ENCODE measurements around the gene PPA2. TPM values are rescaled to one million over a fixed set of nuclear protein-coding genes. Genes with fewer than 3 reads are reported as not detected.

Gene PPA2
- total and polyA plus RNA-seq, 2 donors (not counting 1 experiment from before 2014, with no cell fraction given), result 26.9 to 51.5 TPM

- H4K20me1 ChIP-seq (ENCODE audit: control insufficient read depth, insufficient read depth, low read length, poor library complexity, severe bottlenecking), result no peaks in the 10 kb centered on the region
- POLR2A ChIA-PET, result no interaction called here
- DNase-seq, result no peak
These were observed 117.7 kb downstream of the PPA2 start for GRCh38 chr4:105356194-105356593.

DNA sequence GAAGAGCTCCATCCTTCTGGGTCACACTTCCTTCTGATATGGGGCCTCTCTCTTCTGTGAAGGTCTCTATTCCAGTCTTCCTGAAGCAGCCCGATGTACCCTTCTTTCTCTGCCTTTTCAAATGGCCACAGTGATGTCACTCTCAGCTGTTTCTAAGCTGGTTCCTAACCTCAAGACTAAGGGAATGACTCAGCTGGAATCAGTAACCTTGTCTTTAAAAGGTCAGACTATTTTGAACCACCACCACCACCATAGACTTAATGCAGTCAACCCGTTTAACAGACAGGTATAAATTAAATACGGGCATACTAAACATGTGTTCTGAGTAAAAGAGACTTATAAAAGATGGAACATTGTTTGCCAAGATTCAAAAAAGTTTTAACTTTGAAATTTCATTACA is 121.0 kb downstream of the PPA2 start:
- CTCF ChIA-PET, result no interaction called here
- H3K4me3 Mint-ChIP-seq, result no peak overlapping the region
- no peak for TF ChIP-seq EZH2 (IDR thresholded peaks at IDR 0.05; ENCODE audit: borderline replicate concordance, insufficient read depth, low read depth, low read length, poor library complexity, severe bottlenecking)
- TF ChIP-seq, protein P1, sequence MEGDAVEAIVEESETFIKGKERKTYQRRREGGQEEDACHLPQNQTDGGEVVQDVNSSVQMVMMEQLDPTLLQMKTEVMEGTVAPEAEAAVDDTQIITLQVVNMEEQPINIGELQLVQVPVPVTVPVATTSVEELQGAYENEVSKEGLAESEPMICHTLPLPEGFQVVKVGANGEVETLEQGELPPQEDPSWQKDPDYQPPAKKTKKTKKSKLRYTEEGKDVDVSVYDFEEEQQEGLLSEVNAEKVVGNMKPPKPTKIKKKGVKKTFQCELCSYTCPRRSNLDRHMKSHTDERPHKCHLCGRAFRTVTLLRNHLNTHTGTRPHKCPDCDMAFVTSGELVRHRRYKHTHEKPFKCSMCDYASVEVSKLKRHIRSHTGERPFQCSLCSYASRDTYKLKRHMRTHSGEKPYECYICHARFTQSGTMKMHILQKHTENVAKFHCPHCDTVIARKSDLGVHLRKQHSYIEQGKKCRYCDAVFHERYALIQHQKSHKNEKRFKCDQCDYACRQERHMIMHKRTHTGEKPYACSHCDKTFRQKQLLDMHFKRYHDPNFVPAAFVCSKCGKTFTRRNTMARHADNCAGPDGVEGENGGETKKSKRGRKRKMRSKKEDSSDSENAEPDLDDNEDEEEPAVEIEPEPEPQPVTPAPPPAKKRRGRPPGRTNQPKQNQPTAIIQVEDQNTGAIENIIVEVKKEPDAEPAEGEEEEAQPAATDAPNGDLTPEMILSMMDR (IDR thresholded peaks at IDR 0.05), result no peak
- Histone ChIP-seq H3K27me3 (replicated peaks in 1 of 4; ENCODE audit: control extremely low read depth in 1 of 4, control insufficient read depth in 3 of 4, insufficient read depth in 4 of 4, low read length in 3 of 4) (no peaks in the 10 kb centered on the region), H4K20me1 (ENCODE audit: control insufficient read depth, insufficient read depth, low read length, poor library complexity, severe bottlenecking) (no peaks in the 10 kb centered on the region), H3K4me3 (ENCODE audit: control extremely low read depth in 1 of 5, extremely low read depth in 1 of 5, insufficient read depth in 1 of 5, low read depth in 2 of 5, low read length in 4 of 5) (no peak overlapping the region), H3K9ac (ENCODE audit: low read length) (no peak overlapping the region), H3K79me2 (ENCODE audit: control insufficient read depth, insufficient read depth, low read length) (no peaks in the 10 kb centered on the region), H3K4me2 (replicated peaks; ENCODE audit: low read depth, low read length, poor library complexity, severe bottlenecking) (no peak overlapping the region), H2AFZ (ENCODE audit: insufficient read depth, low read depth, low read length, poor library complexity, severe bottlenecking) (no peak overlapping the region), H3K27ac (ENCODE audit: low read length in 2 of 2) (no peak overlapping the region), H3K9me3 (ENCODE audit: control extremely low read depth in 1 of 3, control insufficient read depth in 2 of 3, insufficient read depth in 1 of 3, low read length in 2 of 3) (no peaks in the 10 kb centered on the region), H3K36me3 (replicated peaks in 1 of 2; ENCODE audit: control extremely low read depth in 1 of 2, control insufficient read depth in 1 of 2, extremely low read depth in 1 of 2, insufficient read depth in 2 of 2, low read length in 1 of 2) (peaks cover 0 to 3% of the 10 kb centered on the region in 2 experiments), H3K4me1 (ENCODE audit: control insufficient read depth in 2 of 2, insufficient read depth in 2 of 2, low read length in 2 of 2) (no peaks in the 10 kb centered on the region)
- POLR2A ChIA-PET, result no interaction called here
- H3K9me3 Mint-ChIP-seq (ENCODE audit: insufficient read depth), result peaks cover 2% of the 10 kb centered on the region
- H3K4me1 Mint-ChIP-seq, result peaks cover 8% of the 10 kb centered on the region
- ATAC-seq (ENCODE audit: low read depth), result no peak
- no peak for DNase-seq
- H3K27ac Mint-ChIP-seq, result no peak overlapping the region
- intact Hi-C loops (cut with micrococcal nuclease), result no loop called here
- WGBS (ENCODE audit: insufficient coverage), result no CpG with 5 or more reads among the region's 3 CpGs
- H3K27me3 Mint-ChIP-seq, result no peaks in the 10 kb centered on the region

More at GRCh38 chr4:105356194-105356593, 117.7 kb downstream of the PPA2 start:
- ATAC-seq (ENCODE audit: low read depth), result no peak
- Mint-ChIP-seq H3K27me3 (no peaks in the 10 kb centered on the region), H3K9me3 (ENCODE audit: insufficient read depth) (peaks cover 5% of the 10 kb centered on the region), H3K4me1 (peaks cover under 1% of the 10 kb centered on the region), H3K27ac (no peak overlapping the region), H3K4me3 (no peak overlapping the region)
- peaks cover 0 to 3% of the 10 kb centered on the region in 2 experiments for H3K36me3 ChIP-seq (replicated peaks in 1 of 2; ENCODE audit: control extremely low read depth in 1 of 2, control insufficient read depth in 1 of 2, extremely low read depth in 1 of 2, insufficient read depth in 2 of 2, low read length in 1 of 2)
- no peak overlapping the region for H3K27ac ChIP-seq (ENCODE audit: low read length in 2 of 2)
- H2AFZ ChIP-seq (ENCODE audit: insufficient read depth, low read depth, low read length, poor library complexity, severe bottlenecking), result no peak overlapping the region
- H3K27me3 ChIP-seq (replicated peaks in 1 of 4; ENCODE audit: control extremely low read depth in 1 of 4, control insufficient read depth in 3 of 4, insufficient read depth in 4 of 4, low read length in 3 of 4), result no peaks in the 10 kb centered on the region
- H3K4me3 ChIP-seq (ENCODE audit: control extremely low read depth in 1 of 5, extremely low read depth in 1 of 5, insufficient read depth in 1 of 5, low read depth in 2 of 5, low read length in 4 of 5), result no peak overlapping the region
- no peak overlapping the region for H3K4me2 ChIP-seq (replicated peaks; ENCODE audit: low read depth, low read length, poor library complexity, severe bottlenecking)
- H3K4me1 ChIP-seq (ENCODE audit: control insufficient read depth in 2 of 2, insufficient read depth in 2 of 2, low read length in 2 of 2), result no peaks in the 10 kb centered on the region
- TF ChIP-seq, protein P1 (IDR thresholded peaks at IDR 0.05), result no peak
- no peak for TF ChIP-seq EZH2 (IDR thresholded peaks at IDR 0.05; ENCODE audit: borderline replicate concordance, insufficient read depth, low read depth, low read length, poor library complexity, severe bottlenecking)
- peaks cover 0 to 3% (median 0%) of the 10 kb centered on the region in 3 donors for H3K9me3 ChIP-seq (ENCODE audit: control extremely low read depth in 1 of 3, control insufficient read depth in 2 of 3, insufficient read depth in 1 of 3, low read length in 2 of 3)
- no peaks in the 10 kb centered on the region for H3K79me2 ChIP-seq (ENCODE audit: control insufficient read depth, insufficient read depth, low read length)
- CTCF ChIA-PET, result no interaction called here
- H3K9ac ChIP-seq (ENCODE audit: low read length), result no peak overlapping the region
- intact Hi-C loops (cut with micrococcal nuclease), result no loop called here
- WGBS (ENCODE audit: insufficient coverage), result no CpG with 5 or more reads among the region's 1 CpG

All from B cell (primary cell).